Measurements from ENCODE around the gene SHROOM3.

DNA sequence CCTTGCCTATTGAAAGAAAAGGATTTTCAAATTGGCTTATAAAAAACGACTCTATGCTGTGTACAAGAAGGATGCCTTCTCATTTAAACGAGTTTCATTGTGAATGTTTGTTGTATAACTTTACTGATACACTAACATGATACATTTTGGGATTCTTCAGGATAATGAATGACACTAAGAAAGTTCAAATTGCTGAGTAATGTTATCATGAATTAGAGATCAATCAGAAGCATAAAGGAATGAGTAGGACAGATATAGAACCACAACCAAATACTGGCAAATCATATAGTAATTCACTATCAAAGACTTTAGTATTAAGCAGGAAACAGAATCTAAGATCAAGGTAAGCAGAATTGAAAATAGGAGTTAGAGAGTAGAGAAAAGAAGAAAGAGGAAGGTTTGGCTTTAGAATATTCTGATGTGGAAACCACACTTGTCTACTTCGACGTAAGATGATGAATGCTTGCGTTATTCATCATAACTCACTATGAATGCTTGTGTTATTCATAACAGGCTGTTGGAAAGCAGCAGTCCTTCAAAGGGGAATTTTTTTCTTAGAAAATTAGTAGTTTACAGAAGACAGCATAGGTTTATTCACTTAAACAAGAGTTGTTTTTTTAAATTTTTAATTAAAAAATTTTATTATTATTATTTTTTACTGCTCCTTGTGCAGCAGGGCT, 27.4 kb upstream of the SHROOM3 start:
- no peak for TF ChIP-seq CTCF (IDR thresholded peaks at IDR 0.05)
- TF ChIP-seq POLR2A (IDR thresholded peaks at IDR 0.05) = no peak

All from Peyer's patch (tissue), 4 donors.